K562 (cell line): Measurements from ENCODE around the gene HSD17B10. TPM values are rescaled to one million over a fixed set of nuclear protein-coding genes. Genes with fewer than 3 reads are reported as not detected.

ENCODE experiments used
- ASH1L ChIP-seq: fragments of 450-650 bp; IDR thresholded peaks from 2 replicates; pipeline ENCODE4 v1.6.1; 2018; ENCODE audit warnings: borderline replicate concordance, mild to moderate bottlenecking, low read depth; ENCODE audit not compliant: partially characterized antibody
- GATA2 ChIP-seq: sonication (generic); formaldehyde crosslinking; IDR thresholded peaks from 2 replicates; pipeline ENCODE4 v1.4.0; 2020; ENCODE audit warnings: mild to moderate bottlenecking, missing genetic modification reagents
- GTF2E2 ChIP-seq: fragments of 200-800 bp; sonication (Bioruptor generic); IDR thresholded peaks from 2 replicates; pipeline ENCODE4 v1.6.1; 2016; ENCODE audit warnings: missing genetic modification characterization, missing compliant biosample characterization
- HINFP ChIP-seq: fragments of 450-650 bp; conservative IDR thresholded peaks from 2 replicates; pipeline ENCODE4 v1.6.1; 2016; ENCODE audit warnings: missing genetic modification characterization, low read depth, mild to moderate bottlenecking, control low read depth, missing compliant biosample characterization
- HOXB6 ChIP-seq: fragments of 250-450 bp; sonication (Bioruptor Pico); IDR thresholded peaks from 2 replicates; pipeline ENCODE4 v1.5.1; 2022; ENCODE audit warnings: mild to moderate bottlenecking, borderline replicate concordance
- MGA ChIP-seq: fragments of 450-650 bp; IDR thresholded peaks from 2 replicates; pipeline ENCODE4 v1.6.1; 2016; ENCODE audit warnings: mild to moderate bottlenecking, moderate library complexity
- NFE2L1 ChIP-seq: fragments of 450-650 bp; IDR thresholded peaks from 2 replicates; pipeline ENCODE4 v1.6.1; 2016; ENCODE audit warnings: missing genetic modification characterization, low read depth, mild to moderate bottlenecking, missing compliant biosample characterization, moderate library complexity, borderline replicate concordance
- NR2C1 ChIP-seq, 2 experiments: fragments of 450-650 bp; IDR thresholded peaks; 2 replicates each; pipeline ENCODE4 v1.6.1; 2017; ENCODE audit warnings: mild to moderate bottlenecking in 2 of 2, antibody characterized with exemption in 1 of 2, inconsistent platforms in 1 of 2, missing compliant biosample characterization in 1 of 2, missing genetic modification characterization in 1 of 2
- PCBP1 ChIP-seq: fragments of 200-400 bp; formaldehyde crosslinking; IDR thresholded peaks from 2 replicates; pipeline ENCODE4 v1.6.1; 2018; ENCODE audit warnings: mild to moderate bottlenecking, low read depth, low read length; ENCODE audit not compliant: poor library complexity, severe bottlenecking
- RBFOX2 ChIP-seq: fragments of 200-400 bp; formaldehyde crosslinking; IDR thresholded peaks from 2 replicates; pipeline ENCODE4 v1.6.1; 2017; ENCODE audit warnings: low read depth, mild to moderate bottlenecking, low read length, moderate library complexity
- SP2 ChIP-seq: IDR thresholded peaks from 2 replicates; pipeline ENCODE4 v1.6.1; 2011; ENCODE audit warnings: mild to moderate bottlenecking, low read depth, low read length, moderate library complexity; ENCODE audit not compliant: poor library complexity, severe bottlenecking; ENCODE audit errors: extremely low read depth
- TAL1 ChIP-seq: fragments of 450-650 bp; IDR thresholded peaks from 2 replicates; pipeline ENCODE4 v1.6.1; 2016; ENCODE audit warnings: mild to moderate bottlenecking
- ZNF76 ChIP-seq: fragments of 250-450 bp; sonication (Bioruptor Pico); IDR thresholded peaks from 2 replicates; pipeline ENCODE4 v1.4.0; 2020; ENCODE audit warnings: mild to moderate bottlenecking, moderate library complexity, borderline replicate concordance
- polyA plus RNA-seq, 8 experiments: library from polyadenylated mRNA; depleted of rRNA in 4 of 8; stranded (reverse) in 5 of 8; unstranded in 3 of 8; fragments of >200 nt; fragmentation: Nextera tagmentation in 2 of 8; fragmentation: Illumina TruSeq in 1 of 8; extraction: Ambion mirVana in 2 of 8; extraction: Trizol in 1 of 8; gene quantifications; 2 replicates each; pipeline versions ENCODE4 v1.2.1 to v1.2.3, GENCODE V29; 2011 to 2014; ENCODE audit warnings: inconsistent platforms in 1 of 8, missing spikeins in 1 of 8
- total RNA-seq, 7 experiments: library from RNA; depleted of rRNA in 6 of 7; stranded (reverse); fragments of >200 nt in 6 of 7; fragmentation: Illumina TruSeq in 2 of 7; extraction: Trizol in 2 of 7; gene quantifications; 2 replicates each; pipeline versions ENCODE4 v1.2.1 to v1.2.3, GENCODE V29; 2011 to 2021; ENCODE audit warnings: low replicate concordance in 1 of 7

The HSD17B10 gene
- total and polyA plus RNA-seq, 9 of the 15 experiments (the other 6 are each of a cell fraction or from before 2014, with no cell fraction given) = 45.3 to 221 (median 186) TPM

- TF ChIP-seq PCBP1 = peak; percentile 46
- TF ChIP-seq SP2 = no peak
- TF ChIP-seq GTF2E2 (tag) = peak; percentile 84; the same call in 1 of the 2 replicates
- no peak for TF ChIP-seq HINFP (tag)
- no peak for TF ChIP-seq GATA2 (CRISPR knock-in tag)
- TF ChIP-seq ZNF76 (CRISPR knock-in tag) = 0 out of 2 replicates have a peak, but pooled peaks have one; percentile 19
- TF ChIP-seq ASH1L = peak; percentile 49
- no peak for TF ChIP-seq HOXB6 (CRISPR knock-in tag)
- TF ChIP-seq NFE2L1 (tag) = no peak
- no peak for TF ChIP-seq TAL1
- no peak for TF ChIP-seq NR2C1 (IDR thresholded peaks at IDR 0.05)
- TF ChIP-seq NR2C1 (tag; IDR thresholded peaks at IDR 0.05) = no peak
- TF ChIP-seq MGA = 0 out of 2 replicates have a peak, but pooled peaks have one; percentile 9
- TF ChIP-seq RBFOX2 = peak; percentile 99
Observed at GRCh38 chrX:53422086-53422860, 11.9 kb downstream of the HSD17B10 start, which contains the start of gene SMC1A (continued).
